SK-N-SH treated with all-trans-retinoic acid at 6 μM for 48 hours (cell line): ENCODE measurements around the gene TUBGCP3.

Experiments
- ATAC-seq: fragments of 200-7000 bp; cut with Tn5 transposase; 3 replicates; pipeline ENCODE4 v1.9.1; 2020; ENCODE audit warnings: mild to moderate bottlenecking, moderate library complexity
- ARNTL ChIP-seq: fragments of 450-650 bp; formaldehyde crosslinking; IDR thresholded peaks from 2 replicates; pipeline ENCODE4 v1.5.0; 2020; ENCODE audit warnings: low read depth, mild to moderate bottlenecking, moderate library complexity, borderline replicate concordance
- BACH2 ChIP-seq: fragments of 250-450 bp; sonication (Bioruptor Pico); IDR thresholded peaks from 2 replicates; pipeline ENCODE4 v1.9.0; 2021; ENCODE audit warnings: mild to moderate bottlenecking, borderline replicate concordance
- CREB5 ChIP-seq: fragments of 250-450 bp; sonication (Bioruptor Pico); IDR thresholded peaks from 2 replicates; pipeline ENCODE4 v1.5.1; 2020; ENCODE audit warnings: low read depth, mild to moderate bottlenecking, moderate library complexity
- CSRNP3 ChIP-seq: fragments of 250-450 bp; sonication (Bioruptor Pico); IDR thresholded peaks from 2 replicates; pipeline ENCODE4 v1.5.1; 2021; ENCODE audit warnings: mild to moderate bottlenecking, moderate library complexity
- ISL1 ChIP-seq: fragments of 250-450 bp; sonication (Bioruptor Pico); IDR thresholded peaks from 2 replicates; pipeline ENCODE4 v2.1.2; 2022; ENCODE audit warnings: mild to moderate bottlenecking, moderate library complexity
- OSR1 ChIP-seq: fragments of 250-450 bp; sonication (Bioruptor Pico); IDR thresholded peaks from 2 replicates; pipeline ENCODE4 v1.8.0; 2022; ENCODE audit warnings: moderate library complexity, mild to moderate bottlenecking, inconsistent platforms
- PATZ1 ChIP-seq: fragments of 250-450 bp; sonication (Bioruptor Pico); IDR thresholded peaks from 2 replicates; pipeline ENCODE4 v1.8.0; 2020; ENCODE audit warnings: mild to moderate bottlenecking, moderate library complexity, borderline replicate concordance
- POU6F1 ChIP-seq: fragments of 250-450 bp; sonication (Bioruptor Pico); IDR thresholded peaks from 2 replicates; pipeline ENCODE4 v1.8.0; 2021; ENCODE audit warnings: low read depth, mild to moderate bottlenecking, moderate library complexity, borderline replicate concordance
- PPARA ChIP-seq: fragments of 250-450 bp; sonication (Bioruptor Pico); IDR thresholded peaks from 2 replicates; pipeline ENCODE4 v1.5.0; 2020; ENCODE audit warnings: mild to moderate bottlenecking, borderline replicate concordance
- SNAI2 ChIP-seq: fragments of 250-450 bp; sonication (Bioruptor Pico); IDR thresholded peaks from 2 replicates; pipeline ENCODE4 v1.5.0; 2020; ENCODE audit warnings: mild to moderate bottlenecking, moderate library complexity
- TCF4 ChIP-seq: fragments of 250-450 bp; sonication (Bioruptor Pico); IDR thresholded peaks from 2 replicates; pipeline ENCODE4 v1.8.0; 2021; ENCODE audit warnings: mild to moderate bottlenecking, moderate library complexity, borderline replicate concordance
- TOX ChIP-seq: fragments of 250-450 bp; sonication (Bioruptor Pico); IDR thresholded peaks from 2 replicates; pipeline ENCODE4 v1.8.0; 2021; ENCODE audit warnings: mild to moderate bottlenecking, moderate library complexity, borderline replicate concordance
- TSHZ2 ChIP-seq: fragments of 250-450 bp; sonication (Bioruptor Pico); IDR thresholded peaks from 2 replicates; pipeline ENCODE4 v1.5.0; 2020; ENCODE audit warnings: mild to moderate bottlenecking, moderate library complexity
- ZC3H10 ChIP-seq: fragments of 250-450 bp; sonication (Bioruptor Pico); IDR thresholded peaks from 2 replicates; pipeline ENCODE4 v1.5.1; 2021; ENCODE audit warnings: mild to moderate bottlenecking, moderate library complexity
- ZFP3 ChIP-seq: fragments of 250-450 bp; sonication (Bioruptor Pico); IDR thresholded peaks from 2 replicates; pipeline ENCODE4 v1.5.0; 2020; ENCODE audit warnings: mild to moderate bottlenecking, moderate library complexity
- ZFP30 ChIP-seq: fragments of 450-650 bp; formaldehyde crosslinking; IDR thresholded peaks from 2 replicates; pipeline ENCODE4 v1.5.0; 2022; ENCODE audit warnings: mild to moderate bottlenecking, moderate library complexity
- ZNF565 ChIP-seq: fragments of 450-650 bp; formaldehyde crosslinking; conservative IDR thresholded peaks from 2 replicates; pipeline ENCODE4 v1.5.0; 2020; ENCODE audit warnings: low read depth, mild to moderate bottlenecking, moderate library complexity
- ZNF8 ChIP-seq: fragments of 450-650 bp; formaldehyde crosslinking; IDR thresholded peaks from 2 replicates; pipeline ENCODE4 v1.5.0; 2020; ENCODE audit warnings: mild to moderate bottlenecking, moderate library complexity

Gene TUBGCP3

GRCh38 chr13:112572366-112572765 is 15.6 kb downstream of the TUBGCP3 start:
- no peak for ATAC-seq
- TF ChIP-seq TSHZ2 (no peak), OSR1 (CRISPR knock-in tag) (no peak), CREB5 (CRISPR knock-in tag) (no peak), ZNF8 (CRISPR knock-in tag) (no peak), BACH2 (CRISPR knock-in tag) (no peak), PPARA (CRISPR knock-in tag) (no peak), ZC3H10 (CRISPR knock-in tag) (no peak), ISL1 (no peak), ARNTL (no peak)

- no peak for TF ChIP-seq TCF4
- no peak for TF ChIP-seq BACH2 (CRISPR knock-in tag)
- no peak for TF ChIP-seq ISL1
- TF ChIP-seq ZFP3 = no peak
- TF ChIP-seq POU6F1 (CRISPR knock-in tag) = no peak
- no peak for TF ChIP-seq PATZ1 (CRISPR knock-in tag)
- TF ChIP-seq ARNTL = no peak
- TF ChIP-seq TSHZ2 = no peak
- no peak for TF ChIP-seq PPARA (CRISPR knock-in tag)
- TF ChIP-seq CSRNP3 (CRISPR knock-in tag) = no peak
- no peak for TF ChIP-seq ZFP30 (CRISPR knock-in tag)
- TF ChIP-seq SNAI2 (CRISPR knock-in tag) = no peak
- TF ChIP-seq ZNF565 (CRISPR knock-in tag) = no peak
- ATAC-seq = no peak
These were observed 18.1 kb downstream of the TUBGCP3 start for GRCh38 chr13:112569821-112570220.

- ATAC-seq = no peak
- no peak for TF ChIP-seq TOX (CRISPR knock-in tag)
- TF ChIP-seq ZNF8 (CRISPR knock-in tag) = no peak
- no peak for TF ChIP-seq CREB5 (CRISPR knock-in tag)
- TF ChIP-seq ISL1 = no peak
- TF ChIP-seq CSRNP3 (CRISPR knock-in tag) = no peak
These were observed 20.6 kb downstream of the TUBGCP3 start for GRCh38 chr13:112567161-112567862.
